Central memory CD4-positive, alpha-beta T cell (primary cell): Measurements from ENCODE around the gene SLC39A9.

Experiments used
- DNase-seq: peaks from one replicate; pipeline ENCODE4 v3.0.0; 2022

SLC39A9 gene

GRCh38 chr14:69505338-69506240 is 107.1 kb downstream of the SLC39A9 start:
- DNase-seq: no peak

- DNase-seq: no peak
These were observed 107.7 kb downstream of the SLC39A9 start for GRCh38 chr14:69506241-69506595.
